ENCODE data around the gene JMJD8. TPM values are rescaled to one million over a fixed set of nuclear protein-coding genes. Genes with fewer than 3 reads are reported as not detected.

Gene JMJD8
- total RNA-seq, 2 experiments from 2014 or later = 48.7 to 82.3 TPM

DNA sequence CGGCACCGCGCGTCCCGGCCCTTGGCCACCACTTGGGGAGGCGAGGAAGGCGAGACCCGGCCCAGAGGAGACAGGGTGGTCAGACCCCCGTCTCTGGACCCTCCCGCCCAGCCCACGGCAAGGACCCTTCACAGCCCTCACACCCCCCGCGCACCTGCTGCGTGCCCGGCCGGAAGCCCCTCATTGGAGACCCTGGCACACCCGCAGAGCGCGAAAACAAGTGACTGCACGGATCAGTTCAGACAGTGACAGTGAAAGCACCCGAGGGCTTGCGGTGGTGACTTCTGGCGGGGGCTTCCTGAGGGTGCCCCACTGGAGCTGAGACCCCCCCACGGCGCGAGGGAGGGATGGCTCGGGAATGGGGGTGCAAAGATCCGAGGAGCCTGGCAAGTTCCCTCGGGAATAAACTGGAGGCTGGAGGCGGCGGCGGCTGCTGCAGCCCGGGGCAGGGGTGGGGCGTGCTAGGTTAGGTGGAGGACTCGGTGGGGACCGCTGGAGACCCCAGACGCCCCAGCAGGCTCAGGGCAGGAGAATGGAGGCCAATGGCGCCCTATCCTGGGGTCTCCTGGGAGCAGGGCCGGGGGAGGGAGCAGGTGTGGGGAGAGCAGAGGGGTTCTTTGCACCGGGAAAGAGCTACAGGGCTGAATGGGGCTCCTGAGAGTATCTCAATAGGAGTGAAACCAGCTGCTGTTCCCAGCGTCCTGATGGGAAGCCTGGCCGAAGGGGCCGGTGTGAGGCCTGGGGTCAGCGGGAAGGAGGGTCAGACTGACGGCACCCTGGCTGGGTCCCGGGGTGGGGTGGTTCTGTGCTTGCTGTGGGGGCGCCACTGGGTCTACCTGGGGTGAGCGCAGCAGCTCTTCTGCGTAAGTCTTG is 22.3 kb upstream of the JMJD8 start:
- Histone ChIP-seq H4K20me1 (ENCODE audit: insufficient read depth, low read length) (no peaks in the 10 kb centered on the region), H3K9me3 (ENCODE audit: low read length) (no peaks in the 10 kb centered on the region), H3K9me2 (ENCODE audit: insufficient read depth, low read length) (no peaks in the 10 kb centered on the region), H3K79me2 (ENCODE audit: insufficient read depth, low read depth, low read length) (no peaks in the 10 kb centered on the region), H2AFZ (ENCODE audit: low read length) (no peak overlapping the region), H3K4me2 (ENCODE audit: low read length) (no peak overlapping the region; the same call in 1 of the 2 replicates), H3K4me1 (ENCODE audit: insufficient read depth, low read length, poor library complexity, severe bottlenecking) (no peaks in the 10 kb centered on the region), H3K27ac (ENCODE audit: low read depth, low read length, poor library complexity, severe bottlenecking) (no peak overlapping the region), H3K36me3 (ENCODE audit: insufficient read depth, low read length) (no peaks in the 10 kb centered on the region), H3K4me3 (ENCODE audit: low read depth, low read length, poor library complexity, severe bottlenecking) (no peak overlapping the region)
- TF ChIP-seq EZH2phosphoT487 (IDR thresholded peaks at IDR 0.05; ENCODE audit: borderline replicate concordance, low read depth, low read length) = no peak
- TF ChIP-seq, protein P1, sequence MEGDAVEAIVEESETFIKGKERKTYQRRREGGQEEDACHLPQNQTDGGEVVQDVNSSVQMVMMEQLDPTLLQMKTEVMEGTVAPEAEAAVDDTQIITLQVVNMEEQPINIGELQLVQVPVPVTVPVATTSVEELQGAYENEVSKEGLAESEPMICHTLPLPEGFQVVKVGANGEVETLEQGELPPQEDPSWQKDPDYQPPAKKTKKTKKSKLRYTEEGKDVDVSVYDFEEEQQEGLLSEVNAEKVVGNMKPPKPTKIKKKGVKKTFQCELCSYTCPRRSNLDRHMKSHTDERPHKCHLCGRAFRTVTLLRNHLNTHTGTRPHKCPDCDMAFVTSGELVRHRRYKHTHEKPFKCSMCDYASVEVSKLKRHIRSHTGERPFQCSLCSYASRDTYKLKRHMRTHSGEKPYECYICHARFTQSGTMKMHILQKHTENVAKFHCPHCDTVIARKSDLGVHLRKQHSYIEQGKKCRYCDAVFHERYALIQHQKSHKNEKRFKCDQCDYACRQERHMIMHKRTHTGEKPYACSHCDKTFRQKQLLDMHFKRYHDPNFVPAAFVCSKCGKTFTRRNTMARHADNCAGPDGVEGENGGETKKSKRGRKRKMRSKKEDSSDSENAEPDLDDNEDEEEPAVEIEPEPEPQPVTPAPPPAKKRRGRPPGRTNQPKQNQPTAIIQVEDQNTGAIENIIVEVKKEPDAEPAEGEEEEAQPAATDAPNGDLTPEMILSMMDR (conservative IDR thresholded peaks at IDR 0.05; ENCODE audit: low read length) = 0 out of 2 replicates have a peak, but pooled peaks have one; percentile 10
- intact Hi-C loops (cut with micrococcal nuclease; ENCODE audit: unreplicated experiment) = no loop called here
- CTCF ChIA-PET (ENCODE audit: unreplicated experiment) = no interaction called here
- DNase-seq (ENCODE audit: low spot score) = no peak
- POLR2A ChIA-PET = no interaction called here
- BruUV-seq (replicated peaks) = no TSS peak

DNA sequence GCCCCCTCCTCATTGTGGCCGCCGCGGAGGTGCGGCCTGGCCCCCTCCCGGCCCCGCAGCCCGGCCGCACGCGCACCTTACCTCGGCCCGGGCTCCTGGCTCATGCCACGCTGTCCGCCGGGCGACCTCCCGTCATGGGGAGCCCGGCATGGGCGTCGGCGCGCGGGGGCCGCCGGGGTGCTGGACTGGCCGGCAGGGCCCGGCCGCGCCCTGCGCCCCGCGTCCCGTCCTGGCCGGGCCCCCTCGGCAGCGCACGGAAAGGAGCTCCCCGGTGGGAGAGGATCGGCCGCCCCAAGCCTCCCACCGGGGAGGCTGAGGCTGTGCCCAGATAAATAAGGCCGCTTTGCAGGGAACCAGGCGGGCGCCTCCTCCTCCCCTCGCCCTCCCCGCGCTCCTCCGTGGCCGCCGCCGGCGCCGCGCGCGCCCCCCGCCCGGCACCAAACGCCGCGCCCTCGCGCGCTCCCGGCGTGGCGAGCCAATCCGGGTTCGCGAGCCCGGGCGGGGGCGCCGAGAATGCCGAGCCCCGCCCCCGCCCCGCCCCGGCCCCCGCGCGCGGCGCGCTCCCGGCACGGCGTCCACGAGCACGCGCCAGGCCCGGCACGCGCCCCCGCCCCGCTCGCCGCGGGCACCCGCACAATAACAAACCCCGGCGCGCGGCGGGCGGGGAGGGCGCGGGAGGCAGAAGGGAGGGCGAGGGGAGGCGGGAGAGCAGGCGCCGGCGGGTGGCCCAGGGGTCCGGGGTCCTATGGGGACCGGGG is 21.5 kb upstream of the JMJD8 start, which contains the start of gene FBXL16:
Gene FBXL16, minus strand, starts transcription at position 371 of the 758 bp plus-strand sequence. CDS start 8,396 bp downstream, outside the sequence.
- Histone ChIP-seq H3K79me2 (ENCODE audit: insufficient read depth, low read depth, low read length) (no peaks in the 10 kb centered on the region), H4K20me1 (ENCODE audit: insufficient read depth, low read length) (no peaks in the 10 kb centered on the region), H3K9me2 (ENCODE audit: insufficient read depth, low read length) (no peaks in the 10 kb centered on the region), H3K4me1 (ENCODE audit: insufficient read depth, low read length, poor library complexity, severe bottlenecking) (no peaks in the 10 kb centered on the region), H3K4me2 (ENCODE audit: low read length) (no peak within 1 kb of the TSS; the same call in 1 of the 2 replicates), H3K9me3 (ENCODE audit: low read length) (no peaks in the 10 kb centered on the region), H3K36me3 (ENCODE audit: insufficient read depth, low read length) (no peaks in the 10 kb centered on the region), H3K4me3 (ENCODE audit: low read depth, low read length, poor library complexity, severe bottlenecking) (peak within 1 kb of the TSS; percentile 28), H3K27ac (ENCODE audit: low read depth, low read length, poor library complexity, severe bottlenecking) (no peak within 1 kb of the TSS), H2AFZ (ENCODE audit: low read length) (no peak within 1 kb of the TSS)
- BruUV-seq (replicated peaks) = no TSS peak
- ChIA-PET POLR2A (interaction anchor here (0.6 kb wide), 1 partner anchor 66 kb away, joined by 5 read pairs; no protein-coding TSS in a partner anchor), CTCF (ENCODE audit: unreplicated experiment) (no interaction called here)
- intact Hi-C loops (cut with micrococcal nuclease; ENCODE audit: unreplicated experiment) = no loop called here
- TF ChIP-seq, protein P1 (conservative IDR thresholded peaks at IDR 0.05; ENCODE audit: low read length) = no peak
- no peak for TF ChIP-seq EZH2phosphoT487 (IDR thresholded peaks at IDR 0.05; ENCODE audit: borderline replicate concordance, low read depth, low read length)
- DNase-seq (ENCODE audit: low spot score) = peak; percentile 46
